Measurements from ENCODE around the gene LMF1. TPM values are rescaled to one million over a fixed set of nuclear protein-coding genes. Genes with fewer than 3 reads are reported as not detected.

LMF1 gene
- total and polyA plus RNA-seq, 2 of the 13 experiments (the other 11 are each of a cell fraction or from before 2014, with no cell fraction given), result 6.8 to 8.5 TPM

- Histone ChIP-seq H3K4me1 (ENCODE audit: insufficient read depth, low read length) (no peaks in the 10 kb centered on the region), H3K27ac (ENCODE audit: extremely low read length, insufficient read depth, low read length) (no peak overlapping the region), H3K27me3 (ENCODE audit: control insufficient read depth in 1 of 2, insufficient read depth in 2 of 2, low read length in 2 of 2) (peaks cover 34 to 85% of the 10 kb centered on the region in 2 experiments), H3K79me2 (ENCODE audit: insufficient read depth, low read length) (no peaks in the 10 kb centered on the region), H3K9ac (ENCODE audit: insufficient read depth, low read depth, low read length) (no peak overlapping the region), H2AFZ (ENCODE audit: low read length) (no peak overlapping the region), H4K20me1 (ENCODE audit: insufficient read depth, low read length) (no peaks in the 10 kb centered on the region), H3K36me3 (replicated peaks in 1 of 2; ENCODE audit: control insufficient read depth in 1 of 2, insufficient read depth in 2 of 2, low read length in 2 of 2) (no peaks in the 10 kb centered on the region), H3K4me2 (ENCODE audit: low read depth, low read length) (no peak overlapping the region), H3K4me3 (replicated peaks in 1 of 3; ENCODE audit: insufficient read depth in 1 of 3, low read depth in 2 of 3, low read length in 3 of 3) (no peak overlapping the region), H3K9me3 (ENCODE audit: low read length) (no peaks in the 10 kb centered on the region)
- in situ Hi-C loops (cut with HindIII; ENCODE audit: extremely low pct_ligation_motif_present, low pct_unique_long_range_greater_than_20kb) (no loop called here), intact Hi-C loops (cut with micrococcal nuclease; ENCODE audit: unreplicated experiment) (no loop called here)
- TF ChIP-seq ZNF136 (CRISPR knock-in tag; IDR thresholded peaks at IDR 0.05; ENCODE audit: low read depth) (no peak), ATM (IDR thresholded peaks at IDR 0.05; ENCODE audit: borderline replicate concordance) (no peak), ZNF776 (CRISPR knock-in tag; IDR thresholded peaks at IDR 0.05) (no peak), ZSCAN12 (CRISPR knock-in tag; IDR thresholded peaks at IDR 0.05) (no peak), ZNF317 (CRISPR knock-in tag; IDR thresholded peaks at IDR 0.05) (no peak)
- TF ChIP-seq, protein P1, sequence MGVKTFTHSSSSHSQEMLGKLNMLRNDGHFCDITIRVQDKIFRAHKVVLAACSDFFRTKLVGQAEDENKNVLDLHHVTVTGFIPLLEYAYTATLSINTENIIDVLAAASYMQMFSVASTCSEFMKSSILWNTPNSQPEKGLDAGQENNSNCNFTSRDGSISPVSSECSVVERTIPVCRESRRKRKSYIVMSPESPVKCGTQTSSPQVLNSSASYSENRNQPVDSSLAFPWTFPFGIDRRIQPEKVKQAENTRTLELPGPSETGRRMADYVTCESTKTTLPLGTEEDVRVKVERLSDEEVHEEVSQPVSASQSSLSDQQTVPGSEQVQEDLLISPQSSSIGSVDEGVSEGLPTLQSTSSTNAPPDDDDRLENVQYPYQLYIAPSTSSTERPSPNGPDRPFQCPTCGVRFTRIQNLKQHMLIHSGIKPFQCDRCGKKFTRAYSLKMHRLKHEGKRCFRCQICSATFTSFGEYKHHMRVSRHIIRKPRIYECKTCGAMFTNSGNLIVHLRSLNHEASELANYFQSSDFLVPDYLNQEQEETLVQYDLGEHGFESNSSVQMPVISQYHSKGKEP (CRISPR knock-in tag; IDR thresholded peaks at IDR 0.05), result no peak
- TF ChIP-seq, protein P2, sequence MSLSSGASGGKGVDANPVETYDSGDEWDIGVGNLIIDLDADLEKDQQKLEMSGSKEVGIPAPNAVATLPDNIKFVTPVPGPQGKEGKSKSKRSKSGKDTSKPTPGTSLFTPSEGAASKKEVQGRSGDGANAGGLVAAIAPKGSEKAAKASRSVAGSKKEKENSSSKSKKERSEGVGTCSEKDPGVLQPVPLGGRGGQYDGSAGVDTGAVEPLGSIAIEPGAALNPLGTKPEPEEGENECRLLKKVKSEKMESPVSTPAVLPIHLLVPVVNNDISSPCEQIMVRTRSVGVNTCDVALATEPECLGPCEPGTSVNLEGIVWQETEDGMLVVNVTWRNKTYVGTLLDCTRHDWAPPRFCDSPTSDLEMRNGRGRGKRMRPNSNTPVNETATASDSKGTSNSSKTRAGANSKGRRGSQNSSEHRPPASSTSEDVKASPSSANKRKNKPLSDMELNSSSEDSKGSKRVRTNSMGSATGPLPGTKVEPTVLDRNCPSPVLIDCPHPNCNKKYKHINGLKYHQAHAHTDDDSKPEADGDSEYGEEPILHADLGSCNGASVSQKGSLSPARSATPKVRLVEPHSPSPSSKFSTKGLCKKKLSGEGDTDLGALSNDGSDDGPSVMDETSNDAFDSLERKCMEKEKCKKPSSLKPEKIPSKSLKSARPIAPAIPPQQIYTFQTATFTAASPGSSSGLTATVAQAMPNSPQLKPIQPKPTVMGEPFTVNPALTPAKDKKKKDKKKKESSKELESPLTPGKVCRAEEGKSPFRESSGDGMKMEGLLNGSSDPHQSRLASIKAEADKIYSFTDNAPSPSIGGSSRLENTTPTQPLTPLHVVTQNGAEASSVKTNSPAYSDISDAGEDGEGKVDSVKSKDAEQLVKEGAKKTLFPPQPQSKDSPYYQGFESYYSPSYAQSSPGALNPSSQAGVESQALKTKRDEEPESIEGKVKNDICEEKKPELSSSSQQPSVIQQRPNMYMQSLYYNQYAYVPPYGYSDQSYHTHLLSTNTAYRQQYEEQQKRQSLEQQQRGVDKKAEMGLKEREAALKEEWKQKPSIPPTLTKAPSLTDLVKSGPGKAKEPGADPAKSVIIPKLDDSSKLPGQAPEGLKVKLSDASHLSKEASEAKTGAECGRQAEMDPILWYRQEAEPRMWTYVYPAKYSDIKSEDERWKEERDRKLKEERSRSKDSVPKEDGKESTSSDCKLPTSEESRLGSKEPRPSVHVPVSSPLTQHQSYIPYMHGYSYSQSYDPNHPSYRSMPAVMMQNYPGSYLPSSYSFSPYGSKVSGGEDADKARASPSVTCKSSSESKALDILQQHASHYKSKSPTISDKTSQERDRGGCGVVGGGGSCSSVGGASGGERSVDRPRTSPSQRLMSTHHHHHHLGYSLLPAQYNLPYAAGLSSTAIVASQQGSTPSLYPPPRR (CRISPR knock-in tag; IDR thresholded peaks at IDR 0.05; ENCODE audit: borderline replicate concordance), result no peak
- TF ChIP-seq, protein P3, sequence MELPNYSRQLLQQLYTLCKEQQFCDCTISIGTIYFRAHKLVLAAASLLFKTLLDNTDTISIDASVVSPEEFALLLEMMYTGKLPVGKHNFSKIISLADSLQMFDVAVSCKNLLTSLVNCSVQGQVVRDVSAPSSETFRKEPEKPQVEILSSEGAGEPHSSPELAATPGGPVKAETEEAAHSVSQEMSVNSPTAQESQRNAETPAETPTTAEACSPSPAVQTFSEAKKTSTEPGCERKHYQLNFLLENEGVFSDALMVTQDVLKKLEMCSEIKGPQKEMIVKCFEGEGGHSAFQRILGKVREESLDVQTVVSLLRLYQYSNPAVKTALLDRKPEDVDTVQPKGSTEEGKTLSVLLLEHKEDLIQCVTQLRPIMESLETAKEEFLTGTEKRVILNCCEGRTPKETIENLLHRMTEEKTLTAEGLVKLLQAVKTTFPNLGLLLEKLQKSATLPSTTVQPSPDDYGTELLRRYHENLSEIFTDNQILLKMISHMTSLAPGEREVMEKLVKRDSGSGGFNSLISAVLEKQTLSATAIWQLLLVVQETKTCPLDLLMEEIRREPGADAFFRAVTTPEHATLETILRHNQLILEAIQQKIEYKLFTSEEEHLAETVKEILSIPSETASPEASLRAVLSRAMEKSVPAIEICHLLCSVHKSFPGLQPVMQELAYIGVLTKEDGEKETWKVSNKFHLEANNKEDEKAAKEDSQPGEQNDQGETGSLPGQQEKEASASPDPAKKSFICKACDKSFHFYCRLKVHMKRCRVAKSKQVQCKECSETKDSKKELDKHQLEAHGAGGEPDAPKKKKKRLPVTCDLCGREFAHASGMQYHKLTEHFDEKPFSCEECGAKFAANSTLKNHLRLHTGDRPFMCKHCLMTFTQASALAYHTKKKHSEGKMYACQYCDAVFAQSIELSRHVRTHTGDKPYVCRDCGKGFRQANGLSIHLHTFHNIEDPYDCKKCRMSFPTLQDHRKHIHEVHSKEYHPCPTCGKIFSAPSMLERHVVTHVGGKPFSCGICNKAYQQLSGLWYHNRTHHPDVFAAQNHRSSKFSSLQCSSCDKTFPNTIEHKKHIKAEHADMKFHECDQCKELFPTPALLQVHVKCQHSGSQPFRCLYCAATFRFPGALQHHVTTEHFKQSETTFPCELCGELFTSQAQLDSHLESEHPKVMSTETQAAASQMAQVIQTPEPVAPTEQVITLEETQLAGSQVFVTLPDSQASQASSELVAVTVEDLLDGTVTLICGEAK (IDR thresholded peaks at IDR 0.05), result no peak
- TF ChIP-seq, protein P3 (CRISPR knock-in tag; IDR thresholded peaks at IDR 0.05), result no peak
- POLR2A ChIA-PET, result no interaction called here
- FAIRE-seq, result no peak
- DNase-seq (ENCODE audit: low spot score), result no peak
- 60% methylated on average over 1 of the region's 25 CpGs for WGBS (ENCODE audit: low lambda C conversion rate)
- CTCF ChIA-PET (ENCODE audit: low intra/inter-chr PET ratio, low total read pairs), result no interaction called here
- BruUV-seq (replicated peaks), result no TSS peak
- no peak for ATAC-seq
These were observed 36.0 kb upstream of the LMF1 start for GRCh38 chr16:1006781-1007180.

All from HepG2 (cell line).